ENCODE data around the gene XIRP2.

- no peak for TF ChIP-seq CTCF (IDR thresholded peaks at IDR 0.05; ENCODE audit: low read depth, low read length, missing input control)
- no peak for TF ChIP-seq ATF3 (IDR thresholded peaks at IDR 0.05)
- no peak for TF ChIP-seq TAF1 (conservative IDR thresholded peaks at IDR 0.05)
- TF ChIP-seq RAD21 (IDR thresholded peaks at IDR 0.05) = no peak
- no peak for TF ChIP-seq MAX (IDR thresholded peaks at IDR 0.05)
- no peak for TF ChIP-seq SP1 (IDR thresholded peaks at IDR 0.05)
Measured at GRCh38 chr2:166891727-166892126, 3.4 kb downstream of the XIRP2 start.

Data from liver (tissue), 3 donors.